ENCODE data around the gene ACP3. TPM values are rescaled to one million over a fixed set of nuclear protein-coding genes. Genes with fewer than 3 reads are reported as not detected.
A peak's percentile ranks its signal among the peaks of the same experiment; 100 is the strongest.
"Not testable (repeated sequence)": the region's sequence is repeated elsewhere in the genome, so short reads cannot be mapped to it uniquely, and the experiment has no call there.

ACP3 gene
- total RNA-seq, 1 experiment from 2014 or later, result not detected

GRCh38 chr3:132360717-132361116, 43.5 kb downstream of the ACP3 start:
- no peak for DNase-seq (ENCODE audit: low spot score)

- no peak for DNase-seq (ENCODE audit: low spot score)
Observed at GRCh38 chr3:132362329-132362728, 45.1 kb downstream of the ACP3 start.

- DNase-seq (ENCODE audit: low spot score), result no peak
Observed at GRCh38 chr3:132368515-132368914, 51.3 kb downstream of the ACP3 start.

GRCh38 chr3:132368962-132369361, 51.8 kb downstream of the ACP3 start:
- DNase-seq (ENCODE audit: low spot score), result no peak

GRCh38 chr3:132376945-132377354, 59.7 kb downstream of the ACP3 start:
- DNase-seq (ENCODE audit: low spot score), result not testable (repeated sequence)

GRCh38 chr3:132378048-132378762, 61.0 kb downstream of the ACP3 start:
- DNase-seq (ENCODE audit: low spot score), result no peak

- DNase-seq (ENCODE audit: low spot score), result no peak
Observed at GRCh38 chr3:132378846-132379245, 61.6 kb downstream of the ACP3 start.

GRCh38 chr3:132380920-132381319, 63.7 kb downstream of the ACP3 start:
- no peak for DNase-seq (ENCODE audit: low spot score)

- no peak for DNase-seq (ENCODE audit: low spot score)
Observed at GRCh38 chr3:132381348-132381944, 64.2 kb downstream of the ACP3 start.

GRCh38 chr3:132382267-132382666, 65.1 kb downstream of the ACP3 start:
- DNase-seq (ENCODE audit: low spot score), result no peak

- DNase-seq (ENCODE audit: low spot score), result no peak
Observed at GRCh38 chr3:132382688-132383194, 65.5 kb downstream of the ACP3 start.

GRCh38 chr3:132386259-132386658, 69.1 kb downstream of the ACP3 start:
- DNase-seq (ENCODE audit: low spot score), result no peak

GRCh38 chr3:132392675-132393074, 75.5 kb downstream of the ACP3 start:
- not testable (repeated sequence) for DNase-seq (ENCODE audit: low spot score)

GRCh38 chr3:132394320-132394719, 77.1 kb downstream of the ACP3 start:
- DNase-seq (ENCODE audit: low spot score), result no peak

GRCh38 chr3:132395126-132395525, 77.9 kb downstream of the ACP3 start:
- DNase-seq (ENCODE audit: low spot score), result no peak

GRCh38 chr3:132396255-132396654, 79.0 kb downstream of the ACP3 start:
- DNase-seq (ENCODE audit: low spot score), result no peak

- DNase-seq (ENCODE audit: low spot score), result not testable (repeated sequence)
Observed at GRCh38 chr3:132396776-132397175, 79.6 kb downstream of the ACP3 start.

GRCh38 chr3:132399054-132399929, 82.1 kb downstream of the ACP3 start:
- DNase-seq (ENCODE audit: low spot score), result peak; percentile 50

- no peak for DNase-seq (ENCODE audit: low spot score)
Observed at GRCh38 chr3:132401255-132401654, 84.0 kb downstream of the ACP3 start.

GRCh38 chr3:132404276-132404675, 87.1 kb downstream of the ACP3 start:
- no peak for DNase-seq (ENCODE audit: low spot score)

- no peak for DNase-seq (ENCODE audit: low spot score)
Observed at GRCh38 chr3:132405188-132405587, 88.0 kb downstream of the ACP3 start.

- no peak for DNase-seq (ENCODE audit: low spot score)
Observed at GRCh38 chr3:132405609-132406299, 88.5 kb downstream of the ACP3 start.

Measured in A172 (cell line).